ENCODE data around the gene LAYN.
A peak's percentile ranks its signal among the peaks of the same experiment; 100 is the strongest.

LAYN gene, protein sequence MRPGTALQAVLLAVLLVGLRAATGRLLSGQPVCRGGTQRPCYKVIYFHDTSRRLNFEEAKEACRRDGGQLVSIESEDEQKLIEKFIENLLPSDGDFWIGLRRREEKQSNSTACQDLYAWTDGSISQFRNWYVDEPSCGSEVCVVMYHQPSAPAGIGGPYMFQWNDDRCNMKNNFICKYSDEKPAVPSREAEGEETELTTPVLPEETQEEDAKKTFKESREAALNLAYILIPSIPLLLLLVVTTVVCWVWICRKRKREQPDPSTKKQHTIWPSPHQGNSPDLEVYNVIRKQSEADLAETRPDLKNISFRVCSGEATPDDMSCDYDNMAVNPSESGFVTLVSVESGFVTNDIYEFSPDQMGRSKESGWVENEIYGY

GRCh38 chr11:111540114-111540936 is at the start of gene LAYN:
Gene LAYN (plus strand): TSS chr11:111540720. CDS start chr11:111540844, 124 bp downstream.
- peak in 33 of 58 donors; percentile 5 to 75 (median 45) for DNase-seq

DNA sequence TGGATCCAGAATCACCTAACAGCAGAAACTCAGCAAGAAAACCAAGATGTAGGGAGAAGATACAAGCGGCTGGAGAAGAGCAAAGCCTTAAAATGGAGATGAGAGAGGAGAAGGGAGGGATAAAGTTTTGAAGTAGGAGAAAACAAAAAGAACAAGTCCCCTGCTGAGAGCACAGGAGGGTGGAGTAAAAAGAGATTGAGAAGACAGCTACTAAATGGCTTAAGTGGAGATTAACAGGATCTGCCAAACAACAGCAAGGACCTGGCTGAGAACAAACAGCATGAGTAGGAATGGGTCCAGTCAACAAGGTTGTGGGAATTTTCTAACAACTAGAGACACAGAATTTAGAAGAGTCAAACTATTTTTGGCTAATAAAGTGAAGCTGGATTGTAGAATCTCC is 46.5 kb upstream of the LAYN start:
- no peak for DNase-seq

GRCh38 chr11:111499483-111499882 is 41.0 kb upstream of the LAYN start:
- no peak for DNase-seq

DNA sequence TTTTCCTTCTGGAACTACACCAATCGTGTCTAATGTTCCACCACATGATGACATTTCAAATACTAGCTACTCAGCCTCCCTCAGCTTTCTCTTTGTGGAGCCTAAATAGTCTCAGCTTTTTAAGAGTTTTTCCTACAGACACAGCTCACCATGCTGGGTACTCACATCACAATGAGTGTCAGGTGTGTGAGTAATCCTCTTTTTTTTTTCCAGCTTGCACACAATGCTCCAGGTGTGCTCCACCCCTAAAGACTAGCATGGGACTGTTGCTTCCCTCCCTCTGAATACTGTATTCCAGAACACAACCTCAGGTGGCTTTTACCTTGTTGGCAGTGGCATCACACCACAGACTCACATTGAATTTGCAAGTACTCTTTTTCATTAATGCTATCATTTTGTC is 40.0 kb upstream of the LAYN start:
- no peak for DNase-seq

DNA sequence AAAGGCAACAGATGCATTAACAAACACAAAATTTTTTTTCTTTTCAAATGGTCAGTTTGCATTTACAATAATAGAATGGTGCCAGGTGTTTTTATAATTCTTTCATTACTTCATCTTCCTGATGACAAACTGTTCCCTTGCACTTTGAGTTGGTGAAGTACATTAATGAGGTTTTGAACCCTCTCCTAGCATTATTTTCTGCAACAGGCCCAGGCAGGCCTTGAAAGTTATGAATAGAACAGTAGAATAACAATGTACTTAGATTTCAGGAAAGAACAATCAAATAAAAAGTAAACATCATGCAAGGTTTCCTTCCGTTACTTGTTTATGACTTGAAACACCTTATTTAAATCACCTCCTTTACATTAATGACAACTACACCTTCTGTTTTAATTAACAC is 37.9 kb upstream of the LAYN start:
- DNase-seq = no peak

- no peak for DNase-seq
Measured at GRCh38 chr11:111510311-111510710, 30.2 kb upstream of the LAYN start.

GRCh38 chr11:111512296-111513239 is 28.0 kb upstream of the LAYN start, which contains the start of gene BTG4:
Gene BTG4 (minus strand): TSS chr11:111512386. CDS start chr11:111498776, 13,610 bp downstream.
- DNase-seq = peak in 5 of 58 donors; percentile 5 to 29 (median 12)

GRCh38 chr11:111513240-111513605 is 27.3 kb upstream of the LAYN start:
- DNase-seq = no peak

GRCh38 chr11:111514216-111515031 is 26.1 kb upstream of the LAYN start, which contains the start of gene HOATZ:
Gene HOATZ (plus strand): TSS chr11:111514778. CDS start chr11:111514785, 7 bp downstream.
- peak in 9 of 58 donors; percentile 3 to 47 (median 18) for DNase-seq

DNA sequence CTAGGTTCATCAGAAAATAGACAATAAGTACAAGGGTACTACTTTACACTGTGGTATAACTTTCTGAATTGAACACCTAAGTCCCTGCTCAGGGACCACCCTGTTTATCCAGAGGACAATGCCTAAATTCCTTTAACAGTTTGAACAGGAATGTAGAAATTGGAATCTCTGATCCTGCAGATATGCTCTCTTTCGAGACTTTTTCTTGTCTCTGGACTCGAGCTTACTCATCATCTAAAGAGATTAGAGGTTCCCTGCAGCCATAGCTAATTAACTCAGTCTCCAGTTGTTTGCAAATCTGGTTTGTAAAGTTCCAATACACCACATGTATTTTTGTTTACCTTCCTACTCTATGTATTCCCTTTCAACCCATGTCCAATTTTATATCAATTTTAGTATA is 24.9 kb upstream of the LAYN start:
- no peak for DNase-seq

- DNase-seq = no peak
Measured at GRCh38 chr11:111518668-111519067, 21.9 kb upstream of the LAYN start.

- no peak for DNase-seq
Measured at GRCh38 chr11:111520560-111520959, 20.0 kb upstream of the LAYN start.

GRCh38 chr11:111521135-111521534 is 19.4 kb upstream of the LAYN start:
- no peak for DNase-seq

DNA sequence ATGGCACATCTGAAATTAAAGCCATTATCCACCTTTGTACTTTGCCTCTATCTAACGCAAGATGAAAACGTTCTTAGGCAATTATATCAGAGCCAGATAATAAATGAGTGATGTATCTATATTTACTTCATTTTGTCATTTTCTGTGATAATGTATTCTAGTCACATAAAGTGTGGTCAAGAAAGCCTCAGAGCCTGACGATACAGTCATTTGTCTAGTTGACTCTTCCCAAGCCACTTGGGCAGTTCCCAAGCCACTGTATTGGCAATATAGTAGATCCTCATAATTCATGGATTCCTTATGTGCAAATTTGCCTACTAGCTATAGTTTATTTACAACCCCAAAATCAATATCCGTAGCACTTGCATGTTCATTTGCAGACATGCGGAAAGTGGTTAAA is 18.1 kb upstream of the LAYN start:
- DNase-seq = no peak

- DNase-seq = no peak
Measured at GRCh38 chr11:111523343-111523742, 17.2 kb upstream of the LAYN start.

GRCh38 chr11:111524056-111524455 is 16.5 kb upstream of the LAYN start:
- DNase-seq = no peak

GRCh38 chr11:111525456-111525855 is 15.1 kb upstream of the LAYN start:
- DNase-seq = no peak

- DNase-seq = no peak
Measured at GRCh38 chr11:111526501-111526900, 14.0 kb upstream of the LAYN start.

DNA sequence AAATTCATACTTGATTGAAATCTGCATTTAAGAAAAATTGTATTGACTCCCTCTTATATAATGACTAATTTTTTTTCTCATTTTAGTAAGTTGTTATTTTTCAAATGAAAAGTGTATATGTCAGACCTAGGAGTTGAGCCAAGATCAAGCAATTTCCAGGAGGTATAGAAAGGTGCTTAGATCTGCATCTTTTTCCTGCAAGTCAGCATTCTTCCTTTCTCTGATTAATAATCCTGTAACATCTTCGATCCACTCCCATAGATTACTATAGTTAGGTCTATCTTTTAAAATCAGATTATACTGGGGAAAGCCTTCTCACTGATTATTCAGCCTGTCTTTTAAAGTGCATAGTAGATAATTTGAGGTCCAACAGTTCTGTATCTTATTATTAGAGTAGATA is 13.2 kb upstream of the LAYN start:
- DNase-seq = no peak

DNA sequence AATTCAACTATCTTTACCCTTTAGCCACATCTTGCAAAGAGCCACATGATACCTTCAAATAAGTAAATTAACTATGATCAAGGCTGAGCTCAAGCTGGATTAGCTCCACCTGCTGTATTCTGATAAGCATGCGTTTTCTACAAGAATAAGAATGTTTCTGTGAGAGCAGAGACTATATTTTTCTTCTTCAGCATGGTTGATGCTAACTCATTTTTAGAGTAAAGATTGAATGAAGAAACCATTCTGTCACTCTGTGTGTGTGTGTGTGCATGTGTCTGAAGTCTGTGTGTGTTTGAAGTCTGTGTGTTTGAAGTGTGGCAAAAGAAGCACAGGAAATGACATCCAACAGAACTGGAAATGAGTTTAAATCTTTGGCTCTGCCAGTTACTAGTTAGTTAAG is 12.0 kb upstream of the LAYN start:
- no peak for DNase-seq
